ENCODE results near the gene NDUFS1.

DNA sequence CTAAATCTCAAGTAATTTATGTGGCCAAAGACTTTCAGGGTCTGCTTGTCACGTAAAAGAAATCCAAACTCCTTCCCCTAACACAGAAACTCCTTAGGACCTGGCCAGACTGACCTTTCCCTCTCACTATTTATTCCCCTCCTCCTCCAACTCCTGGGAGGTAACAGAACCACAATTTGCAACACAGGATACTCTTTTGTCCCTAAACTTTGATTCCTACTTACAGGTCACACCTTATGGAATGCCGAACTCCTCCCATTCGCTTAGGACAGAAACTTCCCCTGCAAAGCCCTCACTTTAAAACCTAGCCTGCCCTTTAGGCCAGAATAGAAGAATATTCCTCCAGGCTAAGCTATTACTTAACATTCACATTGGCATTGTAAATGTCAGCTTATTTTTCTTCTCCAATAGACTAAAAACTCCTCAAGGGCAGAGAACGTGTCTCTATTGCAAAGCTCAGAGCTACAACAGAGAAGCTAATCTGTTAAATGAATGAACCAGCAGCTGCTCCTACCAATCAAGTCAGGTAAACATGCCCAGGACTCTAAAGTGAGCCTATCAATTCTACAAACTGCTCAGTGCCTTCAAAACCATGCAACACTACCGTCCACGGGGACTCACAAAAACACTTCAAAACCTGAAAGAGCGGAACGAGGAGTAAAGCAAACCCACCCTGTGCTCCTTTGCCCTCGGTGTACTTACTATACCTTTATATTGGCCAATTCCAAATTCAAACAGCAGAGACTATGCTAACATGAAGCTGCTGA is 79.4 kb downstream of the NDUFS1 start:
- TF ChIP-seq PPARA (CRISPR knock-in tag; IDR thresholded peaks at IDR 0.05; ENCODE audit: borderline replicate concordance) (no peak), ISL1 (CRISPR knock-in tag; IDR thresholded peaks at IDR 0.05) (no peak), ZNF565 (CRISPR knock-in tag; conservative IDR thresholded peaks at IDR 0.05; ENCODE audit: low read depth) (no peak)
